Fibroblast of the aortic adventitia (primary cell): ENCODE results near the gene SYNJ2. TPM values are rescaled to one million over a fixed set of nuclear protein-coding genes. Genes with fewer than 3 reads are reported as not detected.

ENCODE experiments used
- DNase-seq: peaks from one replicate; pipeline ENCODE4 v3.0.0-alpha.2; 2010; ENCODE audit warnings: low read depth
- H3K4me3 ChIP-seq: 2 replicates; pipeline ENCODE4 v1.5.1; 2011; ENCODE audit warnings: low read depth, mild to moderate bottlenecking, control low read depth, low read length, moderate library complexity
- CTCF ChIP-seq: IDR thresholded peaks from 2 replicates; pipeline ENCODE4 v1.5.1; 2011; ENCODE audit warnings: mild to moderate bottlenecking, low read length, control low read depth, inconsistent platforms; ENCODE audit not compliant: insufficient read depth
- total RNA-seq: library from RNA; depleted of rRNA; stranded (reverse); fragments of >200 nt; gene quantifications from 2 replicates; pipeline ENCODE4 v1.2.3, GENCODE V29; 2012; ENCODE audit warnings: low replicate concordance

SYNJ2 gene
- total RNA-seq, 1 donor = 73.6 TPM

DNA sequence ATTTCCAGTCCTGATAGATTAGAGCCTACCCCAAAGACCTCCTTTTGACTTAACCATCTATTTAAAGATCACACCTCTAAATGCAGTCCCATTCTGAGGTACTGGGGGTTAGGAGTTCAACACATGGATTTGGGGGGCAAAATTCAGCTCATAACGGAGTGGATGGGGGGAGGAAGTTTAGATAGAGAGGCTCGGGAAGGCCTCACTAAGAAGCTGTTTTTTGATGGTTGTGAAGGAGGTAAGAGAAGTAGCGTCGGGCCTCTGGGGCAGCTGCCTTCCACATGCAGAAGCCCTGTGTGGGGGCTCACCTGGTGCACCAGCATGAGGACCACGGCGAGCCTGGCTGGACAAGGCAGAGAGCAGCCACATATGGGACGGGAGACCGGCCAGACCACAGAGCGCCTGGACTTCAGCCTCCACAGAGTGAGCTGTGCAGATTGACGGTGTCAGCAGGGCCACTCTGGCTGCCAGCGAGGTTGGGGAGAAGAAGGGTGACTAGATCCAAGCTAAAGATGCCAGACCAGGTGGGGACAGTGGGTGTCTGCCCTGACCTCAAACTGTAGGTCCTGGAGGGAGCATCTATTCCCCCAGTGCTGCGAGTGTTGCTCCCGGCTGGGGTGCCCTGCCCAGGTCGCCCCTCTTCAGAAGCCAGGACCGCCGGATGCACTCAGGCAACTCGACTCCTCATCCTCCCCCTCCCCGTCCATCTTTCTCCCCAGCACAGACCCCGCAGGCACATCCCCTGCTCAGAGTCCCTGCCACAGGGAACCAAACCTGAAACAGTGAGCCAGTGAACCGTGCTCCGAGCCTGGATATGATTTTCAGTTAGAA, 5.1 kb upstream of the SYNJ2 start:
- H3K4me3 ChIP-seq = no peak overlapping the region
- no peak for TF ChIP-seq CTCF
- DNase-seq = no peak

GRCh38 chr6:157977176-157977804, 4.4 kb upstream of the SYNJ2 start:
- H3K4me3 ChIP-seq = no peak overlapping the region
- DNase-seq = no peak
- no peak for TF ChIP-seq CTCF

DNA sequence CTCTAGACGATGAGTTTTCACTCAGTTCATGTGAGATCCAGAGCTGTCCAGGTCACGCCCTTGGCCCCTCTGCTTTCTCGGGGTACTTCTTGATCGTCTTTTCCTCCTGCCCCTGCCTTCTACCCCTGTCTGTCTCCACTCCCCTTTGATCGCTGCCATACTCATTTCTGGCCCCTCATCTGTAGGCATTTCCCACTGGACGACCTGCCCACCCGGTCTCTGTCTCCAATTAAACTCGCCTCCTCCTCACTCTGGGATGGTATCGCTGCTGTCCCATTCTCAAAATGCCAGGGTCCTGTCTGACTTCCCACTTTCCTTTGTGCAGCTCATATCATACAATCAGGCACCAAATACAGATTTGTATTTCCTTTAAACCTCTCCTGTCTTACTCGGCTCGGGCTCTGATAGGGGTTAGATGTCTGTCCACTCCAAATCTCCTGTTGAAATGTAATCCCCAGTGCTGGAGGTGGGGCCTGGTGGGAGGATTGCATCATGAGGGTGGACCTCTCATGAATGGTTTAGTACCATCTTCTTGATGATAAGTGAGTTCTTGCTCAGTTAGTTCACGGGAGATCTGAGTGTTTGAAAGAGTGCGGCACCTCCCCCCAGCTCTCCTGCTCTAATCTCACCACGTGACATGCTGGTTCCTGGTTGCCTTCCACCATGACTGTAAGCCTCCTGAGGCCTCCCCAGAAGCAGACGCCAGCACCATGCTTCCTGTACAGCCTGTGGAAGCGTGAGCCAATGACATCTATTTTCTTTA, 3.5 kb upstream of the SYNJ2 start:
- no peak for DNase-seq
- no peak overlapping the region for H3K4me3 ChIP-seq
- TF ChIP-seq CTCF = no peak

DNA sequence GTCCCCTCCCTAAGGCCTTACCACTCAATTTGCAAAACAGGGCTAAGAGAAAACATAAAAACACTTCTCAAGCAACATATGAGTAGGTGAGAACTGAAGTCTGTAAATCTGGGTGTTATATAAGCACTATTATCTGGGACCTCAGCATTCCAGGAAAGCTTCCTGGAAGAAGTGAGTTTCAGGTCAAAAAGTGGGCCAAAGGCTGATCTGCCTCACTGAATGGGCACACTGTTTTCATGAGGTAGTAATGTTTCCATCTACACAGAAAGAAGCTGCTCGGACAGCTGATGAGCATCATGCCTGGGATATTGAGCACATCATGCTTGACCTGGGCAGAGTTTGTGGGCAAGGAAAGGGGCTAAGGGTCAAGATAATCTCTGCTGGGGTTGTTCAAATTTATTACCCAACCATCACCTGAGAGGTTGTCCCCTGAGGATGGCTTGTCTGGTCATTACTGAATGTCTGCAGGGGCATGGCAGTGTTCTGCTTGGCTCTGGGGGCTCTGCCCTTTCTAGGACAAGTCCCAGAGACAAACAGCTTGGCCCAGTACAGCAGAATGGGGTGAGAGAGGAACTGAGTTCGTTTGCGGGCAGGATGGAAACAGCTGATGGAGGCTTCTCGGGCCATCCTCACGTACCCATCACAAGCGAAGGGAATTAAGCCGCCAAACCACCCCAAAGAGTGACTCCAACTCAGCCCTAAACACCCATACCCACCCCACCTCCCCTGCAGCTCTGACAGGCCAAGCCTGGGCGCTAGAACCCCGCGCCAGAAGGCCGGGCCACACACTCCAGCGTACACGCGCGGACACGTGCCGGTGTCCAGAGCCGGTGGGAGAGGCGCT, 1.2 kb upstream of the SYNJ2 start:
- TF ChIP-seq CTCF = no peak
- H3K4me3 ChIP-seq = peak overlapping the region; percentile 78

DNA sequence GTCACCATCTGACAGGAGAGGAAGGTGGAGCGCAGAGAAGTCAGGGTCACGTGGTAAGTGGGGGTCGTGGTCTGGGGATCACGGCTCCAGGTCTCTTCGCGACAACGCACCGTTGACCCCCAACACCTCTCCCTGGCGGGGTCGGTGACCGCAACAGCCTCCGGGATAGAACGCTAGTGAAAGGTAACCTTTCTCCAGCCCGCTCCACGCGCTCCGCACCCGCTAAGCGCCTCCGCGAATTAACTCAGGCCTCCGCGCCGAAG, 600 bp upstream of the SYNJ2 start:
- no peak for DNase-seq
- peak overlapping the region; percentile 78 for H3K4me3 ChIP-seq
- TF ChIP-seq CTCF = no peak

More for the DNA sequence above, 1.2 kb upstream of the SYNJ2 start:
- no peak for DNase-seq

DNA sequence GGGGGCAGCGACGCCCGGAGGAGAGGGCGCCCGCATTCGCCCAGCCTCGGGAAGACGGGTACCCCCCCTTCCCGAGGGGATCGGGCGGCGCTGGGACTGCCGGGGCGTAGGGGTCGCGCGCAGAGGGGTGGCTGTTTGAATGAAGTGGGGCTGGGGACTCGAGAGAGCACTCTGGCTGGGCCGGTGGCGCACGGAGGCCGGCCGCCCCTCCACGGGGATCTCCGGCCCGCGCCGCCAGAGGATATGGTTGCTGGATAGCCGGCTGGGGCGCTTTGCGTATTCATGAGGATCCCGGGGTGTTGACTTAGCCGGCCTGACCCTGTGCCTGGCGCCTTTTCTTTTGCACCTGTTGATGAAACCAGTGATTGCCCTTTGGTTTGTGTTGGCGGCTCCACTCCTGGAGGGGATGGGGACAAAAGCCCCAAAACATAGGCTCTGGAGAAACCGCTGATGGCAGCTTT, 469 bp downstream of the SYNJ2 start:
- TF ChIP-seq CTCF = no peak
- peak; percentile 30 for DNase-seq
- peak overlapping the region; percentile 78 for H3K4me3 ChIP-seq
